Activated naive CD4-positive, alpha-beta T cell treated with anti-CD3 and anti-CD28 coated beads, Interleukin-2, amount 50 U/mL, for 24 hours (primary cell): ENCODE data around the gene LCNL1.
"Not testable (repeated sequence)": the region's sequence is repeated elsewhere in the genome, so short reads cannot be mapped to it uniquely, and the experiment has no call there.

Source experiments
- H3K27ac Mint-ChIP-seq: one replicate; pipeline ENCODE4 v1.8.0; 2021; ENCODE audit warnings: mild to moderate bottlenecking, mixed read lengths
- H3K27me3 Mint-ChIP-seq: one replicate; pipeline ENCODE4 v1.8.0; 2021; ENCODE audit warnings: mixed read lengths
- H3K36me3 Mint-ChIP-seq: one replicate; pipeline ENCODE4 v1.8.0; 2021; ENCODE audit warnings: mixed read lengths
- H3K4me1 Mint-ChIP-seq: one replicate; pipeline ENCODE4 v1.8.0; 2021; ENCODE audit warnings: mixed read lengths
- H3K4me3 Mint-ChIP-seq: one replicate; pipeline ENCODE4 v1.8.0; 2021; ENCODE audit warnings: mild to moderate bottlenecking, mixed read lengths
- H3K9me3 Mint-ChIP-seq: one replicate; pipeline ENCODE4 v1.8.0; 2021; ENCODE audit warnings: mixed read lengths

Gene LCNL1

DNA sequence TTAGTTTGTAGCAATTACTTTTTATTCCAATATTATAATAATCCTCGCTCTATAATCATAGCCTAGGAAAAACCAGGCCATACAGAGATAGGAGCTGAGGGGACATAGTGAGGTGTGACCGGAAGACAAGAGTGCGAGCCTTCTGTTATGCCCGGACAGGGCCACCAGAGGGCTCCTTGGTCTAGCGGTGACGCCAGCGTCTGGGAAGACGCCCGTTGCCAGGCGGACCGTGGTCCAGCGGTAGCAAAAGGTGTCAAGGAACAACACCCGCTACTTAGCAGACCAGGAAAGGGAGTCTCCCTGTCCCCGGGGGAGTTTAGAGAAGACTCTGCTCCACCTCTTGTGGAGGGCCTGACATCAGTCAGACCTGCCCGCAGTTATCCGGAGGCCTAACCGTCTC, 21.5 kb downstream of the LCNL1 start:
- H3K36me3 Mint-ChIP-seq, H3K4me1 Mint-ChIP-seq, H3K27ac Mint-ChIP-seq, H3K4me3 Mint-ChIP-seq, H3K9me3 Mint-ChIP-seq, H3K27me3 Mint-ChIP-seq: not testable (repeated sequence)

DNA sequence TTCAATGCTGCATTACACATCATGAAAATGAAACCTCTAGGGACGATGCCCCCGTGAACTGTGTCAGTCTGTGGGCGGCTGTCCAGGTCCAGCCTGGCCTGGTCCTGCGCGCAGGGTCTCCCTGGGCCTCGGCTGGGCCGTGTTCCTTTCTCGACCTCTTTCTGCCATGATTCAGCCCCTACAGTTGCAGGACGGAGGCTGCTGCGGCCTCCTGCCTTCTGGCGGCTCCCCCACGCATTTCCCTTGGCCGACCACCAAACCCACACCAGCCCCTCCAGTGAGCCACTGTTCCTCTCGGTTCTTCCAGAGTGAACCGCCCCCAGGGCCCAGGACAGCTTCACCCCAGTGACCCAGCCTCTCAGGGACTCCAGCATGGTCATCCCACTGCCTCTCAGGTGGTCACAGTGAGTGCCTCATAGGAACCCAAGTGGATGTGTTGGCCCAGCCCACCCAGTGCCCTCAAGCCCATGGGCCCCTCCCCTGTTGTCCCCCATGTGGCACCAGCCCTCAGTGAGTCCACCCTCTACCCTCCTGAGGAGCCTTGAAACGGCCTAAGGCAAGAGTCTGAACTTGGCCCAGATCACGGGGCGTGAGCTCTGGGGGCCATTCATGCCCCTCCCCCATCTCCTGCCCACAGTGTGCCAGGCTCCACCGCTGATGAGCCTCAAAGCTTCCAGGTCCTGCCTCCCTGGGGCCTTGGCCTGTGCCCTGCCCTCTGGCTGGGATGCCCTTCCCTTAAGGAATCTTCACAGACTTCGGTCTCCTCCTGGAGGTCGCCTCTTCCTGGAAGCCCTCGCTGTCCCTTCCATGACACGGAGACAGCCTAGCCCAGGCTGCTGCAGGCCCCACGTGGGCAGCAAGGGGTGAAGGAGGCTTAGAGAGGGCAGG, 23.6 kb downstream of the LCNL1 start:
- Mint-ChIP-seq H3K36me3 (no peaks in the 10 kb centered on the region), H3K27me3 (no peaks in the 10 kb centered on the region), H3K9me3 (no peaks in the 10 kb centered on the region), H3K4me1 (no peaks in the 10 kb centered on the region), H3K27ac (no peak overlapping the region), H3K4me3 (no peak overlapping the region)

DNA sequence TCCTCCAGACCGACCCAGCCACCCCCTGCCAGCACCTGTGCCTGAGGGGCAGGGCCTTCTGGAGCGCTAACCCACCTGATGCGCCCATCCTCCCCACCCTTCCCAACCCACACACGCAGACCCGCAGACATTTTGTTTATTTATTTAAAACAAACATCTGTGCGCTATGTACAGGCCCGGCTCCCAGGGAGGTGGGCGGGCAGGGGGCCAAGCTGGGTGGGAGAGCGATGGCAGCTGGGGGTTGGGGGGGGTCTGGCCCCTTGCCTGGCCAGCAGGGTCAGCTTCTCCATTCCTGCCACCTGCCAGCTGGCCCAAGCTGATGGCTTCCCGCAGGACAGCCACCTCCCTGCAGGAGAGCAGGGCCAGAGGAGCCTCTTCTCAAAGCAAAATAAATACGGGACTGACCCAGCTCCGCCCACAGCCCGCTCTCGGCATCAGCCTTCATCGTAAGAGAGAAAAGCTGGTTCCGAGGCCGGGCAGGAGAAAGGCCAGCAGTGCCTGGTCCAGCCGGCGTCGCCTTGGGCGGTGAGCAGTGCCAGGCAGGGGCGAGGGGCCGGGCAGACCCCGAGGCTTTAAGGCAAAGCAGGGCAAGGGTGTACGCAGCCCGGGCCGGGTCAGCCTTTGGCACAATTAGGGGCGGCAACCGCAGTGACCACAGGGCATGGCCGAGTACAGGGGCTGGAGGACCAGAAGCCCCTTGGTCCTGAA, 24.5 kb downstream of the LCNL1 start:
- no peaks in the 10 kb centered on the region for H3K9me3 Mint-ChIP-seq
- H3K27ac Mint-ChIP-seq = no peak overlapping the region
- no peaks in the 10 kb centered on the region for H3K4me1 Mint-ChIP-seq
- H3K27me3 Mint-ChIP-seq = no peaks in the 10 kb centered on the region
- H3K36me3 Mint-ChIP-seq = no peaks in the 10 kb centered on the region
- H3K4me3 Mint-ChIP-seq = no peak overlapping the region

DNA sequence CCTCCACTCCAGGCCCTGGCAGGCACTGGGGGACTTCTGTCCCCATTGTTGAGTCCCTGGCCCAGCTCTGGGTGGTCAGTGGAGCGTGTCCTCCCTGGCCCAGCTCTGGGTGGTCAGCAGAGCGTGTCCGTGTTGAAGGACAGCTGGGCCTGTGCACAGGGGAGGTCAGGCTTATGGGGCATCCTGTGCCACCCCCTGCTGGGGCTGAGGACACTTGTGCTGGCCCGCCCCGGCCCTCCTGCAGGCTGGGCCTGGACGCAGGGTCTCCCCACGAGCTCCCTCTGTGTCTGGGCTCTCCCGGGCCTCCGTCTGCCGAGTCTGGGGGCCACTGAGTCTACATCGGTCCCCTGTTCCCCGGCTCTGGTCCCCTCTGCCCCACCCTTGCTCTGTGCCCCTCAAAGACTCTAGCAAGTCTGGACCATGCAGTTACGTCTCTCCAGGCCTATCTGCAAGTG, 25.1 kb downstream of the LCNL1 start:
- no peaks in the 10 kb centered on the region for H3K4me1 Mint-ChIP-seq
- H3K9me3 Mint-ChIP-seq = no peaks in the 10 kb centered on the region
- H3K27me3 Mint-ChIP-seq = no peaks in the 10 kb centered on the region
- no peaks in the 10 kb centered on the region for H3K36me3 Mint-ChIP-seq
- no peak overlapping the region for H3K4me3 Mint-ChIP-seq
- no peak overlapping the region for H3K27ac Mint-ChIP-seq

DNA sequence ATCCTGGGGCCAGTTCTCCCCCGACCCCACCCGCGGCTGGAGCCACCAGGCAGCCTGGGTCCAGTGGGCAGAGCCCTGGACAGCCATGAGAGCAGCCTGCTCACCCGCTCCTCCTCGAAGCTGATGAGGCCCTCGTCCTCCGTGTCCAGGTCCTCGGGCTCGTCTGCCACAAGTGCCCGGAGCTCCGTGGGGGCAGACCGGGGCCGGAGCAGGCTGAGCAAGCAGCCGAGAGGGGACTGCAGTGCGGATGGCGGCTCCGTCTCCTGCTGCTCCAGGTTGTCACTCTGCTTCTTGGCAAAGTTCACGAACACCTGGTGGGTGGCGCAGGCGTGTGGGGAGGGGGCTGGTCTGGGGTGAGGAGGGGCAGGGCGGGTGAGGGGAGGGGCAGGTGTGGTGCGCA, 25.5 kb downstream of the LCNL1 start:
- no peaks in the 10 kb centered on the region for H3K4me1 Mint-ChIP-seq
- H3K9me3 Mint-ChIP-seq = no peaks in the 10 kb centered on the region
- no peak overlapping the region for H3K4me3 Mint-ChIP-seq
- no peak overlapping the region for H3K27ac Mint-ChIP-seq
- H3K36me3 Mint-ChIP-seq = no peaks in the 10 kb centered on the region
- H3K27me3 Mint-ChIP-seq = no peaks in the 10 kb centered on the region

DNA sequence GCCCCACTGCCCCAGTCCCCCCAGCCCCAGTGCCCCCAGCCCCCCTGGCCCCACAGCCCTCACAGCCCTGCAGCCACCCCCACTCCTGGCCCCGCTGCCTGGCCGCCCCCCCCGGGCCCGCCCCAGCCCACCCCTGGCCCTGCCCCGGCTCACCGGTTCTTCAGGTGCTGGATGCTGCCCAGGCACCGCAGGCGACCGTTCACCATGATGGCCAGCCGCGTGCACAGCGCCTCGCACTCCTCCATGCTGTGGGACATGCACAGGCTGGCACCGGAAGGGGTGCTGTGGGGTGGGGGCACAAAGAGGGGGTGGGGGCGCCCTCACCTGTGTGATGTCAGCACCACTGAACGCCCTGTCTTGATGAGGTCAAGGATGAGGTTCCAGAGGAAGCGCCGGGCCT, 26.4 kb downstream of the LCNL1 start:
- H3K27me3 Mint-ChIP-seq = no peaks in the 10 kb centered on the region
- H3K4me3 Mint-ChIP-seq = no peak overlapping the region
- H3K9me3 Mint-ChIP-seq = no peaks in the 10 kb centered on the region
- H3K36me3 Mint-ChIP-seq = no peaks in the 10 kb centered on the region
- H3K27ac Mint-ChIP-seq = no peak overlapping the region
- H3K4me1 Mint-ChIP-seq = no peaks in the 10 kb centered on the region

DNA sequence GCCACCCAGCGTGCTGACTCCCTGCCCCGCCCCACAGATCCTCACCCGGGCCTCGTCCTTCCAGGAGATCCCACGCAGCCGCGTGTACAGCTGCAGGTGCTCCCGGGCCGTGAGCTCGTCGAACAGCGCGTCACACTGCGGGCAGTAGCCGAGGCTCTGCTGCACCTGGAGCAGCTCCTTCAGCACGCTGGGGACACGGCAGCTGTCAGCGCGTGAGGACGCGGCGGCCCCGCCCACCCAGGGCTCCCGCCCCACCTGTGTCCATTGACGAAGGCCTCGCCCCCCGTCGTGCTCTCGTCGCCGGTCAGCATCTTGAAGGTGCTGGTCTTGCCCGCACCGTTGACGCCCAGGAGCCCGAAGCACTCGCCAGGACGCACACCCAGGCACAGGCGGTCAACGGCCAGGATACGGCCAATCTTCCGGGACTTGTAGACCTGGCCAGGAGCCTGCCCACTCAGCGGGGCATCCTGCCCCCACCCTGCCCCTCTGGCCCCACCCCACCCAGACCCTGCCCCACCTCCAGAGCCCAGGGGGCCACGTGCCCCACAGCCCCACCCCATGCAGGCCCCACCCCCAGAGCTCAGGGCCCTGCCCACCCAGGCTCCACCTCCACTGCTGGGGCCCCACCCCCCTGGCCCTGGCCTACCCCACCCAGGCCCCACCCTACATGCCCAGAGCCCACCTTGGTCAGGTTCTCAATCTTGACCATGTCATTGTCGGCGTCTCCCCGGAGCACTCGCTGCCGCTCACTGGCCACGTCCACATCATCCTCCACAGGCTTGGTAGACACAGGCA, 27.3 kb downstream of the LCNL1 start:
- no peak overlapping the region for H3K27ac Mint-ChIP-seq
- H3K36me3 Mint-ChIP-seq = no peaks in the 10 kb centered on the region
- H3K9me3 Mint-ChIP-seq = no peaks in the 10 kb centered on the region
- no peaks in the 10 kb centered on the region for H3K4me1 Mint-ChIP-seq
- H3K27me3 Mint-ChIP-seq = no peaks in the 10 kb centered on the region
- H3K4me3 Mint-ChIP-seq = no peak overlapping the region

DNA sequence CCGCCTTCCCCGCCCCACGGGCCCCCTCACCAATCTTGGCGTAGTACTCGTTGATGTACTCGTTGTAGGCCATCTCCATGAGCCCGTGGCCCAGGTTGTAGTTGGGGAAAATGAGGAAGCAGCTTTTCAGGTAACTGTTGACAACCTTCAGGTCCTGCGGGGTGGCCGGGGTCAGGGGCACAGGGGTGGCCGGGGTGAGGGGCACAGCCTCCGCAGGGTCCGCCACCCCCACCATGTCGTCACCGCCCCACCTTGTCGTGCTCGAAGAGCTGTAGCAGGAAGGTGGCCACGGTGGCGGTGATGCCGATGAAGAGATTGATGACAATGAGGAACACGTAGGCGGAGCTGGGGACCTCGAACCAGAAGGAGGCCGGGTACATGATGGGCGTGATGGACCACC, 28.4 kb downstream of the LCNL1 start:
- Mint-ChIP-seq H3K9me3 (no peaks in the 10 kb centered on the region), H3K4me1 (no peaks in the 10 kb centered on the region), H3K36me3 (no peaks in the 10 kb centered on the region), H3K27me3 (no peaks in the 10 kb centered on the region), H3K4me3 (no peak overlapping the region), H3K27ac (no peak overlapping the region)

DNA sequence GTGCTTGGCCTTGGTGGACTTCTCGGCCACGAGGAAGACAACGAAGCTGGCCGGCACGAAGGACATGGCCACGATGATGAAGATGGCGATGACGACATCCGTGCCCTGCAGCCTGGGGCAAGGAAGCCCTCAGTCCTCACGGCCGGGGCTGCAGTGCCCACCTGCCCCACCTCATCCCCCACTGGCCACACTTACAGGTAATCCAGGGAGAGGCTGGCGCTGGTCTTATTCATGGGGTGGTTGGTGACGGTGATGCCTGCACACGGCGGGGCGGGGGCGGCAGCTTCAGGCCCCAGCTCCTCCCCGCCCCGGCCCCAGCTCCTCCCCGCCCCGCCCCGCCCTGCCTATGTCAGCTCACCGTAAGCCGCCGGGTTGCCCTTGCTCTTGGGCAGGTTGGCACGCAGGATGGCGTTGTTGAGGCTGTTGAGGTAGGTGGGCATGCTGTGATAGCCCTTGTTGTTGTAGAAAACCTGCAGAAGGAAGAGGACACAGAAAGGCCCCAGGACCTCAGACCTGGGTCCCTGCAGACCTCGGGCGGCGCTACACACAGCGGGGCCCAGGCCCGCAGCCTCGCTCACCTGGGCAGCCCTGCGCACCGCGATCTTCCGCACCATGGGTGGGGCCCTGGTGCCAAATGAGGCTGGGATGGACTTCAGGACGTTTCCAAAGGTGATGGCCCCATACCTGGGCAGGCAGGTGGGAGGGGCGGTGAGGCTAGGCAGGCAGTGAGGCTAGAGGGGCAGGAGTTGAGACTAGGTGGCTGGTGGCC, 29.3 kb downstream of the LCNL1 start:
- Mint-ChIP-seq H3K27ac (no peak overlapping the region), H3K4me3 (no peak overlapping the region), H3K36me3 (no peaks in the 10 kb centered on the region), H3K4me1 (no peaks in the 10 kb centered on the region), H3K27me3 (no peaks in the 10 kb centered on the region), H3K9me3 (no peaks in the 10 kb centered on the region)

DNA sequence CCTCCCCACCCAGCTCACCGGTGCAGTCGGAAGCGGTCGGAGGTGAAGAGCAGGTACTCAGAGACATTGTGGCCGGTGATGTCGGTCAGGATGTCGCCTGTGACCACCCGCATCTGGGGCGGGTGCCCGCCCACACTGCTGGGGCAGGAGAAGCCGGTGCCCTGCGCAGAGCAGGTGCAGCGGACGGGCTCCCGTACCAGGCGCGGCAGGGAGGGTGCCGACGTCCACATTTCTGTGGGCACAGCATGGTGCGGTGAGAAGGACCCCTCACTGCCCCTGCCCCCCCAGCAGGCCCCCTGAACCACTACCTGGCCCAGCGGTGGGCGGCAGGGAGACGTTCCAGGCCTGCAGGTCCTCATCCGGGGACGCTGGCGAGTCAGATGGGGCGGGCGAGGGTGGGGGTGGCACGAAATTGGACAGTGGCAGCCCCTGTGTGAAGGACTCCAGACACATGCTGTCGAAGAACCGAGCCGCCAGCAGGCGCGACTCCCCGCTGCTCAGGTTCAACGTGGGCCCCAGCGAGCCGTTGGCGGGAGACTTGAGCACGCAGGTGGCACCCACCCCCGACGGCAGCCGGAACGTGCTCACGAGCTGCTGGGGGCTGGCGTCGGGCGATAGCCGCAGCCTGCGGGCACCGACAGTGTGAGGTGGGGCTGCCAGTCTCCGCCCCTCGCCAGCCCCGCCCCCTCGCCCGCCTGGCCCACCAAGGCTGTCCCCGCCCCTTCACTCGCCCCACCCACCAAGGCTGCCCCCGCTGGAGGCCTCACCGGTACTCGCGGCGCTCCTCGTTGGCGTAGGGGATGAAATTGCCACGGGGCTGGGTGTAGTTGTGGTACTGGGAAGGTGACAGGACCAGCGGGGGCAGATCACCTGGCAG, 30.1 kb downstream of the LCNL1 start:
- Mint-ChIP-seq H3K27ac (no peak overlapping the region), H3K9me3 (no peaks in the 10 kb centered on the region), H3K4me1 (no peaks in the 10 kb centered on the region), H3K36me3 (no peaks in the 10 kb centered on the region), H3K4me3 (no peak overlapping the region), H3K27me3 (no peaks in the 10 kb centered on the region)

DNA sequence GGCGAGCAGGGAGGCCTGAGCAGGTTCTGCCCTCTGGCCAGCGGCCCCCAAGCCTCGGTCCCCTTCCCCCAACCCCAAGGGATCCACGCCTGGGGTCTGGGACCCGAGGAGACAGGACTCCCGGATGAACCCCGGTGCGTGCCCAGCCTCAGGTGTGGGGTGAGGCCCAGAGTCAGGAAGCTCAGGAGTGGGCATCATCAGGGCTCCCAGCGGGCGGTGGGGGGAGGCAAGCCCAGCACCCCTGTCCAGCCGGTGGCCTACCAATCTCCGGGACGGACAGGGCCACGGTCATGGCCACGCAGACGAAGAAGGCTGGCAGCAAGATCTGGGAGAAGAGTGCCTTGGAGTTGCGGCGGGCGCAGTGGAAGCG, 30.8 kb downstream of the LCNL1 start:
- no peaks in the 10 kb centered on the region for H3K27me3 Mint-ChIP-seq
- no peaks in the 10 kb centered on the region for H3K4me1 Mint-ChIP-seq
- no peak overlapping the region for H3K4me3 Mint-ChIP-seq
- H3K36me3 Mint-ChIP-seq = no peaks in the 10 kb centered on the region
- no peaks in the 10 kb centered on the region for H3K9me3 Mint-ChIP-seq
- H3K27ac Mint-ChIP-seq = no peak overlapping the region

DNA sequence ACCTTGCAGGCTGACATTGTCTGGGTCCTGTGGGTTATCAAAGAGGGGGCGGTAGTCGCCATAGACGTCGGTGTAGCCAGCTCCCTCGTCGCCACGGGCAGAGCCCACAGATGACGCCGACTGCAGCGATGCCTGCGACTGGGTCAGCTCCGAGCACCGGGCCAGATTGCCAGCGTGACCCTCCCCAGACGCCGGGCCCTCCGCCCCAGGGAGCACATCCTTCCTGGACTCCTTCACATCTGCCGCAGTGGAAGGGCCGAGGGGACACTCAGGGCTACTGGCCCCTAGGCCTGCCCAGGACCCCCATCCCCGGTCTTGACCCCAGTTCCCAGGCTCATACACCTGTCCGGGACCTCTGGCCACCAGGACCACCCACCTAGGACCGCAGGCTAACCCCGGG, 31.4 kb downstream of the LCNL1 start:
- Mint-ChIP-seq H3K9me3 (no peaks in the 10 kb centered on the region), H3K36me3 (no peaks in the 10 kb centered on the region), H3K27ac (no peak overlapping the region), H3K4me1 (no peaks in the 10 kb centered on the region), H3K4me3 (no peak overlapping the region), H3K27me3 (no peaks in the 10 kb centered on the region)

DNA sequence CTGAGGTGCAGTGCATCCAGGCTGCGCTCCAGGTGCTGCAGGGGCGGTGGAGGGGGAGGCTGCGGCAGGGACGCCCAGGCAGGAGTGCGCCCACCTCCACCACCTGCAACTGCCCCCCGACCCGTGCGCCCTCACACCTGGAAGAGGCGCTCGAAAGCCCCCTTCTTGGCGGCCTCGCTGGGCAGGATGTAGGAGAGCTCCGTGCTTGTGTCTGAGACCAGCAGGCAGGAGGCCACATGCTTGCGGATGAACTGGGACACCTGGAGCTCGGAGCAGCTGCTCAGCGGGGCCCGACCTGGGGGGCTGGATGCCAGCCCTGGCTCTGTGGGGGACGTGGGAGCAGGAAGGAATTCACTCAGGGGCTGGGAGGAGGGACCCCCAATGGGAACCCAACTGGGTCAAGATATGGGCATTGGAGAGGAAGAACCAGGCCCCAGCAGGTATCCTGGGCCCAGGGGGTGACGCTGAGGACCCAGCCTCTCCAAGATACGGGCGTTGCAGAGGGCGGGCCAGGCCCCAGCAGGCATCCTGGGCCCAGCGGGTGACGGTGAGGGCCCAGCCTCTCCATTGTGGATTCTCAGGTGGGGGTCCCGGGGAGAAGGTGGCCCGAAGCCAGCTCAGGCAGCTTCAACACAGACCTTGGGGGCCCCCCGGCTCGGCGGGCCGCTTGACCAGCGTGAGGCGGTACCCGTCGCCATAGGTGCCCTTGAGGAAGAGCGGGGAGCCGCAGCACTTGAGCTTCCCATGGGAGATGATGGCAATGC, 32.2 kb downstream of the LCNL1 start:
- Mint-ChIP-seq H3K9me3 (no peaks in the 10 kb centered on the region), H3K4me1 (no peaks in the 10 kb centered on the region), H3K36me3 (no peaks in the 10 kb centered on the region), H3K27ac (no peak overlapping the region), H3K27me3 (no peaks in the 10 kb centered on the region), H3K4me3 (no peak overlapping the region)

DNA sequence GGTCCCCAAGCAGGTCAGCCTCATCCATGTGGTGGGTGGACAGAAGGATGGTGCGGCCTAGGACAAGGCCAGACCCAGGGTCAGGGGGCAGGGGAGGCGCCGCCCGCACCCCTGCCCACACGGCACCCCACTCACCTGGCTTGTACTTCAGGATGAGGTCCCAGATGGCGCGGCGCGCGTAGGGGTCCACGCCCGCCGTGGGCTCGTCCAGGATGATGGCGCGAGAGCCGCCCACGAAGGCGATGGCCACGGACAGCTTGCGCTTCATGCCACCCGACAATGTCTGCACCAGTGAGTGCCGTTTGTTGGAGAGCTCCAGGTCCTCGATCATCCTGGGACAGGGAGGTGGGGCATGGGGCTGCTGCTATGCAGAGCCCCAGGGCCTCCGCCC, 32.7 kb downstream of the LCNL1 start:
- H3K27ac Mint-ChIP-seq = no peak overlapping the region
- no peaks in the 10 kb centered on the region for H3K9me3 Mint-ChIP-seq
- no peaks in the 10 kb centered on the region for H3K27me3 Mint-ChIP-seq
- no peaks in the 10 kb centered on the region for H3K36me3 Mint-ChIP-seq
- H3K4me3 Mint-ChIP-seq = no peak overlapping the region
- no peaks in the 10 kb centered on the region for H3K4me1 Mint-ChIP-seq
